GM12878 (cell line): ENCODE data around the gene EFHD2. TPM values are rescaled to one million over a fixed set of nuclear protein-coding genes. Genes with fewer than 3 reads are reported as not detected.

Source experiments
- ATAC-seq: fragments of 200-7000 bp; cut with Tn5 transposase; 3 replicates; pipeline ENCODE4 v1.9.1; 2020; ENCODE audit warnings: mild to moderate bottlenecking, moderate library complexity
- BruUV-seq: library from RNA; stranded (reverse); fragments of 400-500 nt; replicated peaks from 2 replicates; lab custom pipeline; 2021; lab: Mats Ljungman, UMichigan
- CTCF ChIA-PET: fragments of 300-600 bp; sonication (Branson Sonifier 250); formaldehyde crosslinking; extraction: SDS; loops from one replicate; lab custom pipeline; 2021; ENCODE audit warnings: inconsistent platforms; lab: Yijun Ruan, JAX
- POLR2A ChIA-PET: fragments of 350-600 bp; formaldehyde crosslinking; extraction: SDS; loops from one replicate; lab custom pipeline; 2021; ENCODE audit warnings: inconsistent platforms; lab: Charles Lee
- RAD21 ChIA-PET: fragments of 300-600 bp; sonication (Branson Sonifier 250); formaldehyde crosslinking; loops from one replicate; lab custom pipeline; 2023; ENCODE audit warnings: antibody characterized with exemption; ENCODE audit not compliant: unreplicated experiment; lab: Charles Lee
- SMC1A ChIA-PET: fragments of 300-600 bp; sonication (Branson Sonifier 250); formaldehyde crosslinking; loops from one replicate; lab custom pipeline; 2023; ENCODE audit not compliant: unreplicated experiment, uncharacterized antibody; lab: Charles Lee
- DNase-seq: peaks from one replicate; pipeline ENCODE4 v3.0.0-alpha.2; 2011; ENCODE audit warnings: low read depth, low spot score
- FAIRE-seq: peaks from 3 replicates; lab custom pipeline; 2011; peaks lifted over from hg19 to GRCh38; lab: Jason Lieb, UNC
- H2AFZ ChIP-seq: 2 replicates; pipeline ENCODE4 v1.6.0; 2011; ENCODE audit warnings: low read depth, low read length, control low read depth; ENCODE audit not compliant: control insufficient read depth
- H3K27ac ChIP-seq: 2 replicates; pipeline ENCODE4 v1.5.1; 2011; ENCODE audit warnings: control low read depth; ENCODE audit not compliant: control insufficient read depth, insufficient read depth
- H3K27me3 ChIP-seq, 2 experiments: replicated peaks in 1 of 2; 2 replicates each; pipeline versions ENCODE4 v1.6.0 to v1.6.1; 2011; ENCODE audit warnings: low read length in 1 of 2; ENCODE audit not compliant: control insufficient read depth in 2 of 2, insufficient read depth in 2 of 2
- H3K36me3 ChIP-seq, 2 experiments: 2 replicates each; pipeline ENCODE4 v1.5.1; 2011; ENCODE audit warnings: low read length in 1 of 2; ENCODE audit not compliant: control insufficient read depth in 2 of 2, insufficient read depth in 2 of 2
- H3K4me1 ChIP-seq: 2 replicates; pipeline ENCODE4 v1.6.1; 2011; ENCODE audit warnings: mild to moderate bottlenecking, low read length, moderate library complexity, mixed read lengths; ENCODE audit not compliant: control insufficient read depth, insufficient read depth
- H3K4me2 ChIP-seq: 2 replicates; pipeline ENCODE4 v1.6.0; 2011; ENCODE audit warnings: control low read depth; ENCODE audit not compliant: control insufficient read depth, insufficient read depth
- H3K4me3 ChIP-seq: fragments of 200-600 bp; sonication (generic); 2 replicates; pipeline ENCODE4 v1.5.1; 2016
- H3K79me2 ChIP-seq: 2 replicates; pipeline ENCODE4 v1.6.0; 2011; ENCODE audit warnings: low read length; ENCODE audit not compliant: control insufficient read depth, insufficient read depth
- H3K9ac ChIP-seq: 2 replicates; pipeline ENCODE4 v1.8.0; 2011; ENCODE audit warnings: low read length, control low read depth, mixed read lengths; ENCODE audit not compliant: control insufficient read depth, insufficient read depth
- H3K9me3 ChIP-seq: replicated peaks from 3 replicates; pipeline ENCODE4 v1.5.1; 2011; ENCODE audit warnings: mild to moderate bottlenecking, low read length; ENCODE audit not compliant: control insufficient read depth, insufficient read depth
- H4K20me1 ChIP-seq: 2 replicates; pipeline ENCODE4 v1.6.0; 2011; ENCODE audit not compliant: control insufficient read depth, insufficient read depth
- CBX3 ChIP-seq: fragments of 200-600 bp; sonication (generic); IDR thresholded peaks from 2 replicates; pipeline ENCODE4 v1.6.1; 2016; ENCODE audit warnings: low read depth, borderline replicate concordance
- CBX5 ChIP-seq: sonication (generic); IDR thresholded peaks from 2 replicates; pipeline ENCODE4 v1.6.1; 2016; ENCODE audit warnings: low read depth, moderate library complexity, mild to moderate bottlenecking, inconsistent platforms
- CHD4 ChIP-seq: fragments of 200-600 bp; sonication (generic); IDR thresholded peaks from 2 replicates; pipeline ENCODE4 v1.6.1; 2016; ENCODE audit warnings: mild to moderate bottlenecking
- HDAC2 ChIP-seq: fragments of 200-600 bp; sonication (generic); IDR thresholded peaks from 2 replicates; pipeline ENCODE4 v1.6.1; 2017
- IKZF1 ChIP-seq: fragments of 450-650 bp; conservative IDR thresholded peaks from 2 replicates; pipeline ENCODE4 v1.6.1; 2017; ENCODE audit warnings: antibody characterized with exemption, mild to moderate bottlenecking
- IKZF2 ChIP-seq, 2 experiments: fragments of 450-650 bp; IDR thresholded peaks; 2 replicates each; pipeline ENCODE4 v1.6.1; 2017; ENCODE audit warnings: mild to moderate bottlenecking in 2 of 2, moderate library complexity in 2 of 2
- MTA2 ChIP-seq: fragments of 450-650 bp; IDR thresholded peaks from 2 replicates; pipeline ENCODE4 v1.6.1; 2016; ENCODE audit warnings: low read depth, mild to moderate bottlenecking, moderate library complexity
- SREBF1 ChIP-seq: IDR thresholded peaks from 2 replicates; pipeline ENCODE4 v1.6.1; 2012; ENCODE audit warnings: mild to moderate bottlenecking, low read length
- TCF3 ChIP-seq: IDR thresholded peaks from 2 replicates; pipeline ENCODE4 v1.6.1; 2012; ENCODE audit warnings: low read depth, mild to moderate bottlenecking, low read length, borderline replicate concordance; ENCODE audit not compliant: insufficient read depth
- WGBS: methylation state at CpG from one replicate; pipeline ENCODE4 v1.1.6; 2016; ENCODE audit warnings: low lambda C conversion rate; ENCODE audit not compliant: insufficient replicate concordance, insufficient coverage; ENCODE audit errors: missing lambda C conversion rate; 5-methylcytosine and 5-hydroxymethylcytosine counted together
- in situ Hi-C: fragments of 300-500 bp; cut with MboI; formaldehyde crosslinking; loops from 9 replicates; pipeline ENCODE4 v1.14.3; 2018; ENCODE audit warnings: mixed read lengths
- intact Hi-C: fragments of 100-400 bp; cut with micrococcal nuclease; formaldehyde crosslinking; loops from one replicate; pipeline ENCODE4 v1.14.2; 2022; ENCODE audit not compliant: unreplicated experiment
- polyA plus RNA-seq, 11 experiments: library from polyadenylated mRNA; depleted of rRNA in 4 of 11; unstranded in 6 of 11; stranded (reverse) in 5 of 11; fragments of >200 nt; fragmentation: Nextera tagmentation in 4 of 11; fragmentation: Illumina TruSeq in 1 of 11; extraction: Ambion mirVana in 4 of 11; extraction: Trizol in 1 of 11; gene quantifications; 1 replicate in 1 of 11; 2 replicates in 10 of 11; pipeline versions ENCODE4 v1.2.1 to v1.2.3, GENCODE V29; 2011 to 2016; ENCODE audit warnings: inconsistent platforms in 2 of 11, missing spikeins in 2 of 11, low read depth in 1 of 11
- total RNA-seq, 4 experiments: library from RNA; depleted of rRNA in 3 of 4; stranded (reverse); fragments of >200 nt in 3 of 4; fragmentation: Illumina TruSeq in 1 of 4; extraction: Trizol in 1 of 4; gene quantifications; 2 replicates each; pipeline versions ENCODE4 v1.2.1 to v1.2.3, GENCODE V29; 2013 to 2021
- TF ChIP-seq, protein P1 (sequence below): fragments of 450-650 bp; IDR thresholded peaks from 2 replicates; pipeline ENCODE4 v1.6.1; 2017; ENCODE audit warnings: borderline replicate concordance

The EFHD2 gene
- total and polyA plus RNA-seq, 10 of the 15 experiments (the other 5 are each of a cell fraction or from before 2014, with no cell fraction given): 4.0 to 114 (median 66.1) TPM

DNA sequence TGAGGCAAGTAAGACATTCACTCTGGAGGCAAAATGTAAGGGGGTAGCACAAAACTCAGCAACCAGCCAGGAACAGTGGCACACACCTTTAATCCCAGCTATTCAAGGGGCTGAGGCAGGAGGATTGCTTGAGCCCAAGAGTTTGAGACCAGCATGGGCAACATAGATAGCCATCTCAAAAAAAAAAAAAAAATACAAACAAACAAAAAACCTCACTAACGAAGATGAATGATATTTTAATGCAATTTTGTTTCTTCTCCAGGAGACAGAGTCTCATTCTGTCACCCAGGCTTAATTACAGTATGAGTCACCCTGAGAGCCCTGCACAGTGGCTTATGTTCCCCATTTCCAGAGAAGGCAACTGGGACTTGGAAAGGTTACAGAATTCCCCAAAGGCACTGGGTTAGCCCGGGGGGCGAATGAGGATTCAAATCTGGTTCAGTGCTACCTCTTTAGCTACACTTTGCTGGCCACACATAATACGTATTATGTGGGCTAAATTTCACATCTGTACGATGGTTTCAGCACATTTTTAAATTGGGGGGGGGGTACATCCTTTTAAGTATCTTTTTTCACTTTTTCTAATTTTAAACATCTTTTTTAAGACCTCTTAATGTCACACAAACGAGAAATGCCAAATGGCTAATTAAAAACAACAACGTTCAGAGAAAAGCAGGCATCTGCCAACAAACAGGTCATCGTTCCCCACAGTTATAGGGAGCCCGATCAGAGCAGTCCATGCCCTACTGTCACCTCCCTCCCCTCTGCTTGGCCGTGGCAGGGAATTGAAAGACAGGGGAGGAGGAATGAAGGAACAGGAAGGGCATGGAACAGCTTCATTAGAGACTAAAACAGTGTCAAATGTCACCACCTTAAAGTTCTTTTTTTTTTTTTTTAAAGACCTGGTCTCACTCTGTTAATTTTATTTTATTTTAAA, 50.4 kb downstream of the EFHD2 start:
- Histone ChIP-seq H3K27ac (no peak overlapping the region), H3K36me3 (no peaks in the 10 kb centered on the region), H3K9me3 (no peaks in the 10 kb centered on the region), H3K4me3 (no peak overlapping the region), H3K4me1 (peaks cover 4% of the 10 kb centered on the region), H4K20me1 (no peaks in the 10 kb centered on the region), H3K9ac (no peak overlapping the region), H3K27me3 (no peaks in the 10 kb centered on the region; a peak in 1 of 4 replicates), H3K79me2 (no peaks in the 10 kb centered on the region), H3K4me2 (no peak overlapping the region), H2AFZ (no peak overlapping the region)
- TF ChIP-seq IKZF1 (peak; percentile 39; the same call in 1 of the 2 replicates), TCF3 (no peak), IKZF2 (IDR thresholded peaks at IDR 0.05) (peak; percentile 42 to 46; a peak in 1 of 4 replicates), HDAC2 (no peak), CBX3 (no peak), MTA2 (0 out of 2 replicates have a peak, but pooled peaks have one; percentile 13)
- FAIRE-seq (no peak), ATAC-seq (no peak), DNase-seq (no peak)
- CTCF ChIA-PET: no interaction called here
- 38% methylated on average over 10 of the region's 10 CpGs for WGBS
- SMC1A ChIA-PET: interaction anchor here (1.1 kb wide), 1 partner anchor 83 kb away, joined by 3 read pairs; no protein-coding TSS in a partner anchor
- no TSS peak for BruUV-seq
- RAD21 ChIA-PET: no interaction called here
- POLR2A ChIA-PET: no interaction called here
- intact Hi-C loops (no loop called here), in situ Hi-C loops (no loop called here)

DNA sequence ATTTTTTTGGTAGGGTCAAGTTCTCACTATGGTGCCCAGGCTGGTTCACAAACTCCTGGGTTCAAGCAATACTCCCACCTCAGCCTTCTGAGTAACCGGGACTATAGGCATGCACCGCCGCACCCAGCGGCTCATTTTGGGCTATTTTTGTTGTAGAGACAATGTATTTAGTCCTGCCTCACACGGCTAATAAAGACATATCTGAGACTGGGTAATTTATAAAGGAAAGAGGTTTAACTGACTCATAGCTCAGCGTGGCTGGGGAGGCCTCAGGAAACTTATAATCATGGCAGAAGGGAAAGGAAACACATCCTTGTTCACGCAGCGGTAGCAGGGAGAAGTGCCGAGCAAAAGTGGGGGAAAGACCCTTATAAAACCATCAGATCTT, 51.0 kb downstream of the EFHD2 start:
- H3K79me2 ChIP-seq: no peaks in the 10 kb centered on the region
- H3K27me3 ChIP-seq: no peaks in the 10 kb centered on the region; a peak in 1 of 4 replicates
- in situ Hi-C loops: no loop called here
- H2AFZ ChIP-seq: no peak overlapping the region
- H3K4me3 ChIP-seq: no peak overlapping the region
- ATAC-seq (no peak), FAIRE-seq (no peak), DNase-seq (no peak)
- no peaks in the 10 kb centered on the region for H3K9me3 ChIP-seq
- ChIA-PET CTCF (no interaction called here), RAD21 (no interaction called here), SMC1A (no interaction called here), POLR2A (no interaction called here)
- H3K4me1 ChIP-seq: peaks cover 2% of the 10 kb centered on the region
- intact Hi-C loops: no loop called here
- H3K4me2 ChIP-seq: no peak overlapping the region
- no TSS peak for BruUV-seq
- no peaks in the 10 kb centered on the region for H3K36me3 ChIP-seq
- TF ChIP-seq SREBF1 (no peak), CBX5 (no peak), CHD4 (no peak)
- TF ChIP-seq, protein P1, sequence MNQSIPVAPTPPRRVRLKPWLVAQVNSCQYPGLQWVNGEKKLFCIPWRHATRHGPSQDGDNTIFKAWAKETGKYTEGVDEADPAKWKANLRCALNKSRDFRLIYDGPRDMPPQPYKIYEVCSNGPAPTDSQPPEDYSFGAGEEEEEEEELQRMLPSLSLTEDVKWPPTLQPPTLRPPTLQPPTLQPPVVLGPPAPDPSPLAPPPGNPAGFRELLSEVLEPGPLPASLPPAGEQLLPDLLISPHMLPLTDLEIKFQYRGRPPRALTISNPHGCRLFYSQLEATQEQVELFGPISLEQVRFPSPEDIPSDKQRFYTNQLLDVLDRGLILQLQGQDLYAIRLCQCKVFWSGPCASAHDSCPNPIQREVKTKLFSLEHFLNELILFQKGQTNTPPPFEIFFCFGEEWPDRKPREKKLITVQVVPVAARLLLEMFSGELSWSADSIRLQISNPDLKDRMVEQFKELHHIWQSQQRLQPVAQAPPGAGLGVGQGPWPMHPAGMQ: no peak
- H4K20me1 ChIP-seq: no peaks in the 10 kb centered on the region
- no peak overlapping the region for H3K27ac ChIP-seq
- WGBS: 57% methylated on average over 9 of the region's 9 CpGs
- no peak overlapping the region for H3K9ac ChIP-seq
